ENCODE measurements around the gene SHQ1. TPM values are rescaled to one million over a fixed set of nuclear protein-coding genes. Genes with fewer than 3 reads are reported as not detected.

The SHQ1 gene
- total RNA-seq, 4 donors from 2014 or later, result 11.0 to 105 (median 13.4) TPM

- peak within 1 kb of the TSS; percentile 27 to 53 (median 42) for H3K4me3 ChIP-seq
- peak within 1 kb of the TSS in 3 of 4 donors; percentile 5 to 49 (median 45) for H3K27ac ChIP-seq
- TF ChIP-seq CTCF (IDR thresholded peaks at IDR 0.05) (peak in 2 of 6 experiments; percentile 5 to 14), POLR2A (IDR thresholded peaks at IDR 0.05) (no peak)
- no peaks in the 10 kb centered on the region for H3K36me3 ChIP-seq
- DNase-seq, result peak; percentile 18 to 55 (median 53)
- peaks cover 0 to 13% (median 0%) of the 10 kb centered on the region in 4 donors for H3K4me1 ChIP-seq
- no peaks in the 10 kb centered on the region for H3K9me3 ChIP-seq
- no peaks in the 10 kb centered on the region for H3K27me3 ChIP-seq
These were observed 39.7 kb upstream of the SHQ1 start, which contains the start of gene GXYLT2 for GRCh38 chr3:72887705-72888545. TSS of gene GXYLT2 (plus strand) at chr3:72888046. CDS start at chr3:72888234, 188 bp downstream.

GRCh38 chr3:72887343-72887704 lies 39.1 kb upstream of the SHQ1 start:
- TF ChIP-seq CTCF (IDR thresholded peaks at IDR 0.05), result no peak
- TF ChIP-seq POLR2A (IDR thresholded peaks at IDR 0.05), result no peak
- no peaks in the 10 kb centered on the region for H3K27me3 ChIP-seq
- H3K27ac ChIP-seq, result peak overlapping the region in 3 of 4 donors; percentile 5 to 45 (median 32)
- H3K36me3 ChIP-seq, result no peaks in the 10 kb centered on the region
- H3K9me3 ChIP-seq, result no peaks in the 10 kb centered on the region
- no peak for DNase-seq
- peak overlapping the region; percentile 27 to 53 (median 42) for H3K4me3 ChIP-seq
- peaks cover 0 to 13% (median 0%) of the 10 kb centered on the region in 4 donors for H3K4me1 ChIP-seq

GRCh38 chr3:72872183-72872582 lies 23.9 kb upstream of the SHQ1 start:
- no peaks in the 10 kb centered on the region for H3K4me1 ChIP-seq
- H3K9me3 ChIP-seq, result no peaks in the 10 kb centered on the region
- H3K27ac ChIP-seq, result no peak overlapping the region
- DNase-seq, result no peak
- no peak overlapping the region for H3K4me3 ChIP-seq
- no peaks in the 10 kb centered on the region for H3K27me3 ChIP-seq
- TF ChIP-seq POLR2A (IDR thresholded peaks at IDR 0.05), result no peak
- no peak for TF ChIP-seq CTCF (IDR thresholded peaks at IDR 0.05)
- H3K36me3 ChIP-seq, result no peaks in the 10 kb centered on the region

- TF ChIP-seq CTCF (IDR thresholded peaks at IDR 0.05) (no peak), POLR2A (IDR thresholded peaks at IDR 0.05) (no peak)
- Histone ChIP-seq H3K4me1 (no peaks in the 10 kb centered on the region), H3K27me3 (no peaks in the 10 kb centered on the region), H3K4me3 (no peak overlapping the region), H3K36me3 (no peaks in the 10 kb centered on the region), H3K9me3 (no peaks in the 10 kb centered on the region), H3K27ac (no peak overlapping the region)
- no peak for DNase-seq
These were observed 14.3 kb upstream of the SHQ1 start for GRCh38 chr3:72862314-72863090.

- H3K4me3 ChIP-seq, result no peak overlapping the region
- H3K27ac ChIP-seq, result no peak overlapping the region
- no peaks in the 10 kb centered on the region for H3K9me3 ChIP-seq
- no peaks in the 10 kb centered on the region for H3K27me3 ChIP-seq
- H3K36me3 ChIP-seq, result no peaks in the 10 kb centered on the region
- TF ChIP-seq CTCF (IDR thresholded peaks at IDR 0.05), result no peak
- no peak for TF ChIP-seq POLR2A (IDR thresholded peaks at IDR 0.05)
- DNase-seq, result no peak
- H3K4me1 ChIP-seq, result no peaks in the 10 kb centered on the region
These were observed 12.6 kb upstream of the SHQ1 start for GRCh38 chr3:72860846-72861245.
